MM.1S (cell line): Measurements from ENCODE around the gene ENDOV.

Experiments used
- CTCF ChIP-seq: fragments of 300-600 bp; sonication (generic); IDR thresholded peaks from 2 replicates; pipeline ENCODE4 v1.5.1; 2016; ENCODE audit warnings: antibody characterized with exemption, low read length, mixed read lengths
- EZH2 ChIP-seq: fragments of 300-600 bp; sonication (generic); optimal IDR thresholded peaks from 2 replicates; pipeline ENCODE3; 2017; ENCODE audit warnings: low read depth, mild to moderate bottlenecking, antibody characterized with exemption, low read length, mixed read lengths
- EZH2phosphoT487 ChIP-seq: fragments of 300-600 bp; sonication (generic); IDR thresholded peaks from 2 replicates; pipeline ENCODE4 v1.6.1; 2018; ENCODE audit warnings: antibody characterized with exemption, low read length

- no peak for TF ChIP-seq CTCF
- no peak for TF ChIP-seq EZH2phosphoT487
- no peak for TF ChIP-seq EZH2
These were observed 62.9 kb downstream of the ENDOV start for GRCh38 chr17:80477647-80478478.
